Measurements from ENCODE around the gene SIM2.
"Not testable (repeated sequence)": the region's sequence is repeated elsewhere in the genome, so short reads cannot be mapped to it uniquely, and the experiment has no call there.

SIM2 gene

GRCh38 chr21:36698981-36699545 is at the start of gene SIM2:
Gene SIM2 (plus strand): TSS chr21:36699115. CDS start chr21:36699747, 632 bp downstream.
- no peak for DNase-seq (ENCODE audit: low read depth)
- H3K4me3 ChIP-seq (ENCODE audit: low read depth, low read length), result no peak within 1 kb of the TSS
- no peak for TF ChIP-seq CTCF (conservative IDR thresholded peaks at IDR 0.05; ENCODE audit: low read depth, low read length)

- TF ChIP-seq CTCF (conservative IDR thresholded peaks at IDR 0.05; ENCODE audit: low read depth, low read length), result no peak
- no peak overlapping the region for H3K4me3 ChIP-seq (ENCODE audit: low read depth, low read length)
- DNase-seq (ENCODE audit: low read depth), result no peak
Observed at GRCh38 chr21:36654324-36654723, 44.6 kb upstream of the SIM2 start.

- TF ChIP-seq CTCF (conservative IDR thresholded peaks at IDR 0.05; ENCODE audit: low read depth, low read length), result no peak
- H3K4me3 ChIP-seq (ENCODE audit: low read depth, low read length), result no peak overlapping the region
- DNase-seq (ENCODE audit: low read depth), result no peak
Observed at GRCh38 chr21:36654796-36655325, 44.1 kb upstream of the SIM2 start.

- TF ChIP-seq CTCF (conservative IDR thresholded peaks at IDR 0.05; ENCODE audit: low read depth, low read length), result no peak
- no peak overlapping the region for H3K4me3 ChIP-seq (ENCODE audit: low read depth, low read length)
- DNase-seq (ENCODE audit: low read depth), result no peak
Observed at GRCh38 chr21:36656138-36656537, 42.8 kb upstream of the SIM2 start.

GRCh38 chr21:36657290-36657689 is 41.6 kb upstream of the SIM2 start:
- not testable (repeated sequence) for H3K4me3 ChIP-seq (ENCODE audit: low read depth, low read length); DNase-seq (ENCODE audit: low read depth)

- no peak for DNase-seq (ENCODE audit: low read depth)
- no peak overlapping the region for H3K4me3 ChIP-seq (ENCODE audit: low read depth, low read length)
- TF ChIP-seq CTCF (conservative IDR thresholded peaks at IDR 0.05; ENCODE audit: low read depth, low read length), result no peak
Observed at GRCh38 chr21:36657999-36658398, 40.9 kb upstream of the SIM2 start.

GRCh38 chr21:36658926-36659325 is 40.0 kb upstream of the SIM2 start:
- TF ChIP-seq CTCF (conservative IDR thresholded peaks at IDR 0.05; ENCODE audit: low read depth, low read length), result no peak
- DNase-seq (ENCODE audit: low read depth), result no peak
- no peak overlapping the region for H3K4me3 ChIP-seq (ENCODE audit: low read depth, low read length)
